Right kidney (tissue), 1 donor: ENCODE data around the gene KCNIP1.

Experiments used
- DNase-seq: peaks from one replicate; pipeline ENCODE4 v3.0.0-alpha.2; 2016

The KCNIP1 gene

GRCh38 chr5:170570476-170570875 is 66.7 kb downstream of the KCNIP1 start:
- DNase-seq: no peak

GRCh38 chr5:170571281-170571731 is 67.5 kb downstream of the KCNIP1 start:
- DNase-seq: no peak

GRCh38 chr5:170571875-170572852 is 68.3 kb downstream of the KCNIP1 start:
- DNase-seq: peak; percentile 39

- no peak for DNase-seq
These were observed 69.3 kb downstream of the KCNIP1 start for GRCh38 chr5:170573114-170573513.

GRCh38 chr5:170573660-170574059 is 69.8 kb downstream of the KCNIP1 start:
- no peak for DNase-seq

GRCh38 chr5:170576602-170577535 is 73.0 kb downstream of the KCNIP1 start:
- no peak for DNase-seq

- DNase-seq: no peak
These were observed 75.8 kb downstream of the KCNIP1 start for GRCh38 chr5:170579601-170580000.

GRCh38 chr5:170581211-170581610 is 77.4 kb downstream of the KCNIP1 start:
- no peak for DNase-seq

- no peak for DNase-seq
These were observed 79.0 kb downstream of the KCNIP1 start for GRCh38 chr5:170582644-170583330.

- no peak for DNase-seq
These were observed 80.2 kb downstream of the KCNIP1 start for GRCh38 chr5:170584003-170584402.

GRCh38 chr5:170584450-170585058 is 80.7 kb downstream of the KCNIP1 start:
- no peak for DNase-seq

- DNase-seq: no peak
These were observed 81.6 kb downstream of the KCNIP1 start for GRCh38 chr5:170585273-170585948.

- no peak for DNase-seq
These were observed 84.0 kb downstream of the KCNIP1 start for GRCh38 chr5:170587808-170588207.

- DNase-seq: no peak
These were observed 85.8 kb downstream of the KCNIP1 start for GRCh38 chr5:170589643-170590042.

- DNase-seq: no peak
These were observed 86.7 kb downstream of the KCNIP1 start for GRCh38 chr5:170590566-170590965.

- no peak for DNase-seq
These were observed 87.2 kb downstream of the KCNIP1 start for GRCh38 chr5:170591054-170591453.

GRCh38 chr5:170596482-170597044 is 92.7 kb downstream of the KCNIP1 start:
- no peak for DNase-seq

- DNase-seq: no peak
These were observed 93.4 kb downstream of the KCNIP1 start for GRCh38 chr5:170597109-170597751.

GRCh38 chr5:170597872-170598271 is 94.1 kb downstream of the KCNIP1 start:
- DNase-seq: no peak

GRCh38 chr5:170599756-170600155 is 95.9 kb downstream of the KCNIP1 start:
- DNase-seq: no peak
